Effector memory CD8-positive, alpha-beta T cell (primary cell): ENCODE results near the gene CADM2.
"Not testable (repeated sequence)": the region's sequence is repeated elsewhere in the genome, so short reads cannot be mapped to it uniquely, and the experiment has no call there.

Source experiments
- ATAC-seq: fragments of 150-1000 bp; cut with Tn5 transposase; replicated peaks from 2 replicates; pipeline ENCODE4 v1.10.0; 2021; ENCODE audit warnings: mild to moderate bottlenecking, moderate library complexity
- DNase-seq, 3 experiments: peaks; one replicate each; pipeline ENCODE4 v3.0.0; 2021
- H3K27ac Mint-ChIP-seq, 2 donors: one replicate each; pipeline ENCODE4 v1.8.0; 2022; ENCODE audit warnings: mild to moderate bottlenecking in 2 of 2, mixed read lengths in 2 of 2, moderate library complexity in 2 of 2
- H3K27me3 Mint-ChIP-seq, 2 donors: one replicate each; pipeline ENCODE4 v1.8.0; 2022; ENCODE audit warnings: mixed read lengths in 2 of 2
- H3K36me3 Mint-ChIP-seq: one replicate; pipeline ENCODE4 v1.8.0; 2022; ENCODE audit warnings: mild to moderate bottlenecking, moderate library complexity, mixed read lengths; ENCODE audit not compliant: insufficient read depth
- H3K4me1 Mint-ChIP-seq, 2 donors: one replicate each; pipeline ENCODE4 v1.8.0; 2022; ENCODE audit warnings: low read depth in 2 of 2, mixed read lengths in 2 of 2
- H3K4me3 Mint-ChIP-seq, 2 donors: one replicate each; pipeline ENCODE4 v1.8.0; 2022; ENCODE audit warnings: mild to moderate bottlenecking in 2 of 2, mixed read lengths in 2 of 2, moderate library complexity in 2 of 2
- H3K9me3 Mint-ChIP-seq, 2 donors: one replicate each; pipeline ENCODE4 v1.8.0; 2022; ENCODE audit warnings: mixed read lengths in 2 of 2

Gene CADM2

DNA sequence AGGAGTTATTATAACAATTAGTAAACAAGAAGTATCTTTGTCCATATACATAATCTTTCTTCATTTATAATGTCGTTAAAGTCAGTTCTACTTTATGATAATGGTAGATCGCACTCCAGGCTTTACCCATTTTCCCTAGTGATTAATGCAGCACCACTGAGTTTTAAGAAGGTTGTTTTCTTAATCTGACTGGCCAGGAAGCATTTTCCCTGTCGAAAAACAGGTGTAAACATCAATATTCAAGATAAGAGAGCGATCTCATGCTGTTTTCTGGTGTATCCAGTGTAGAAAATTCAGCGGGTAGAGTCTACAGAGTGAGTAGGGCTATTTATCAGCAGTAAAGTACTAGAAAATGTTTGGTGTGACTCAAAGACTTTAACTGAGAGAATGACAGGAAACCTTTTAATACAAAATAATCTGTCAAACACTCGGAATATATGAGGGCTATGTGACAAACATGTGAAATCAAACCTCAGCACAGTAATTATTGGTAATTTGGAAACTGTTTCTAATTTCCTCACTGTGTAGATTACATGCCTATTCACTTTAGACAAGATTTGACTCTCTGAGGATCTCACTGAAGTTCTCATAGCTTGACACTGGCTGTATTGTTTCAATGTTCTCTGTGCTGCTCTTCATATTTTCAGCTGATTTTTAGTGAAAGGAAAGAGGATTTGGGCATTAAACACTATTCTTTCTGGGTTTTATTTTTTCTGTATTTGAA lies 1019.0 kb downstream of the CADM2 start:
- H3K27me3 Mint-ChIP-seq = no peaks in the 10 kb centered on the region
- no peak overlapping the region for H3K27ac Mint-ChIP-seq
- H3K4me3 Mint-ChIP-seq = no peak overlapping the region
- H3K4me1 Mint-ChIP-seq = no peaks in the 10 kb centered on the region
- no peaks in the 10 kb centered on the region for H3K36me3 Mint-ChIP-seq
- H3K9me3 Mint-ChIP-seq = peaks cover 5 to 12% of the 10 kb centered on the region in 2 donors
- no peak for ATAC-seq
- DNase-seq = no peak

DNA sequence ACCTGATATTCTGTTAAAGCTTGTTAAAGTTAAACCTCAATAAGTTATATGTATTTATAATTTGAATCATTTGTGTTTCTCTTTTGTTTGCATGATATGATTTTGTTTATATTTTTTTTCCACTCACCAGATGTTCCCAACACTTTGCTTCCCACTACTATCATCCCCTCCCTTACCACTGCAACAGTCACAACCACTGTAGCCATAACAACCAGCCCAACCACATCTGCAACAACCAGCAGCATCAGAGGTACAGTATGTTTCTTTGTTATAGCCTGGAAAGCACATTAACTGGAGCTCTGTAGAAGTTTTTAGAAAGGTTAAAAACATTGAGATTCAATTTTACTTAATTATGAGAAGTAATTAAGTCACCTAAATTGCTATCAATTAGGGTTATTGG lies 1020.2 kb downstream of the CADM2 start:
- H3K27ac Mint-ChIP-seq = no peak overlapping the region
- H3K36me3 Mint-ChIP-seq = no peaks in the 10 kb centered on the region
- ATAC-seq = no peak
- DNase-seq = no peak
- H3K4me3 Mint-ChIP-seq = no peak overlapping the region
- H3K27me3 Mint-ChIP-seq = no peaks in the 10 kb centered on the region
- H3K9me3 Mint-ChIP-seq = peaks cover 0 to 2% of the 10 kb centered on the region in 2 donors
- no peaks in the 10 kb centered on the region for H3K4me1 Mint-ChIP-seq

DNA sequence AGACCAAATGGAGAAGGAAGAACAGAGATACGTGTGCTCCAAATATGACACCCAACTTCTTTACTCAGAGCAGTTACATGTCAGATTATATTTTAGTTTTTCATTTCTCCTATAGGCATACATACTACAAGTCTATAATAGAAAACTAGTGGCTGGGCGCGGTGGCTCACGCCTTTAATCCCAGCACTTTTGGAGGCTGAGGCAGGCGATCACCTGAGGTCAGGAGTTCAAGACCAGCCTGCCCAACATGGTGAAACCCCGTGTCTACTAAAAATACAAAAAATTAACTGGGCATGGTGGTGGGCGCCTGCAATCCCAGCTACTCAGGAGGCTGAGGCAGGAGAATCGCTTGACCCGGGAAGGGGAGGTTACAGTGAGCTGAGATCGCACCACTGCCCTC lies 1030.8 kb downstream of the CADM2 start:
- not testable (repeated sequence) for H3K27ac Mint-ChIP-seq, H3K4me3 Mint-ChIP-seq, H3K9me3 Mint-ChIP-seq, ATAC-seq, DNase-seq, H3K4me1 Mint-ChIP-seq, H3K36me3 Mint-ChIP-seq, H3K27me3 Mint-ChIP-seq

DNA sequence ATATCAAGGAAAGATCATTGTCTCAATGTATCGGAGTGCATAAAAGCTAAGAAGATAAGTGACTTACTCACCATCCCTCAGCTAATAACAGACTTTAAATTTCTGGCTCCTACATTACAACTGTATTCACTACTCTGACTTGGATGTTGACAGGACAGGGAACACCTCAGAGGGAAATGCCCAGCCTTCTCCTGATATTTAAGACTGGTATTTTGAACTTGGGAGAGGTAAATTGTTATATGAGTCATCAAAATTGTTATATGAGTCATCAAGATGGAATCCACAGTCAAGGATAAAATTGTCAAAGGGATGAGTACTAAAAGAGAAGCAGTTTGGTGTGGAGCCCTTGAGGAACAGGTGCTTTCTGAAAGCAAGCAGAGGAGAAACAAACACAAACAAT lies 1070.8 kb downstream of the CADM2 start:
- H3K27ac Mint-ChIP-seq = no peak overlapping the region
- ATAC-seq = no peak
- peaks cover 0 to 15% of the 10 kb centered on the region in 2 donors for H3K9me3 Mint-ChIP-seq
- no peaks in the 10 kb centered on the region for H3K36me3 Mint-ChIP-seq
- DNase-seq = no peak
- H3K4me3 Mint-ChIP-seq = no peak overlapping the region
- H3K4me1 Mint-ChIP-seq = no peaks in the 10 kb centered on the region
- H3K27me3 Mint-ChIP-seq = no peaks in the 10 kb centered on the region

DNA sequence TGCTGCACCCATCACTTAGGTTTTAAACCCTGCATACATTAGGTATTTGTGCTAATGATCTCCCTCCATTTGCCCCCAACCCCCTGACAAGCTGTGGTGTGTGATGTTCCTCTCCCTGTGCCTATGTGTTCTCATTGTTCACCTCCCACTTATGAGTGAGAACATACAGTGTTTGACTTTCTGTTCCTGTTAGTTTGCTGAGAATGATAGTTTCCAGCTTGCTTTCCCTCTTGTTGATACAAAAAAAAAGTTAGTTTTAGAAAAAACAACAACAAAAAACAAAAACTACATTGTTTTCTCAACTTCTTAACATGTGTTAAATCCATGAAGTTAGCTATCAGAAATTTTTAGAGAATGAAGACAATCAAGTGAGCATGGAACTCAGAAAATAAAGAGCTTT lies 1079.1 kb downstream of the CADM2 start:
- Mint-ChIP-seq H3K27me3 (no peaks in the 10 kb centered on the region), H3K27ac (no peak overlapping the region), H3K4me1 (no peaks in the 10 kb centered on the region), H3K36me3 (no peaks in the 10 kb centered on the region), H3K4me3 (no peak overlapping the region), H3K9me3 (peaks cover 6 to 40% of the 10 kb centered on the region in 2 donors)
- DNase-seq (no peak), ATAC-seq (no peak)

DNA sequence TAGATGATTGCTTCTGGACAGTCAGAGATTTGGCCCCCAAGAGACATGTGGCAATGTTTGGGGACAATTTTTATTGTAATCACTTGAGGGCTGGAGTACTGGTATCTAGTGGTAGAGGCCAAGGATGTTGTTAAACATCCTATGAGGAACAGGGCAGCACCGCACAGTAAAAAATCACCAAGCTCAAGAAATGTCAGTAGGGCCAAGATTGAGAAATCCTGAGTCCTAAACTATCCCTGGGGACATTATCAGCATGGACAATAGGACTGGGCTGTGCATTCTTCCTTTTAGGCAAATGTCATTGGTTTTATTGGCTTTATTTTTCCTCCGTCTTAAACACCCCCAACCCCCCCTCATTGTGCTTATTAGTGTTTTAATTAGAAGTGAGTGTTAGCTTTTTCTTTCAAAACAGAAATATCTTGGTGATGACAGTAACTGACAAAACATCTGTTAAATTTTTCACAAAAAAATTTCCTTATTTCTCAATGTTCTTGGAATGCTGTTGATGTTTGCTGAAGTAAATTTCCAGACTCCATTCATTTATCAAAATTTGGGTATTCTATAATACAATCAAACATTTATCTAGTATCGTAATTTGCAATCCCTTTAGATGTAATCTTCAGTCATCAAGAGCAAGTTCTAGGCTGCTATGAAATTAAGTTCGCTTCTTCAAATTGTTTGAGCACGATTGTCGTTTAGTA lies 1087.8 kb downstream of the CADM2 start:
- ATAC-seq (no peak), DNase-seq (no peak)
- H3K4me3 Mint-ChIP-seq = no peak overlapping the region
- no peaks in the 10 kb centered on the region for H3K36me3 Mint-ChIP-seq
- no peaks in the 10 kb centered on the region for H3K4me1 Mint-ChIP-seq
- H3K27ac Mint-ChIP-seq = no peak overlapping the region
- H3K27me3 Mint-ChIP-seq = no peaks in the 10 kb centered on the region
- H3K9me3 Mint-ChIP-seq = peaks cover 12 to 23% of the 10 kb centered on the region in 2 donors

DNA sequence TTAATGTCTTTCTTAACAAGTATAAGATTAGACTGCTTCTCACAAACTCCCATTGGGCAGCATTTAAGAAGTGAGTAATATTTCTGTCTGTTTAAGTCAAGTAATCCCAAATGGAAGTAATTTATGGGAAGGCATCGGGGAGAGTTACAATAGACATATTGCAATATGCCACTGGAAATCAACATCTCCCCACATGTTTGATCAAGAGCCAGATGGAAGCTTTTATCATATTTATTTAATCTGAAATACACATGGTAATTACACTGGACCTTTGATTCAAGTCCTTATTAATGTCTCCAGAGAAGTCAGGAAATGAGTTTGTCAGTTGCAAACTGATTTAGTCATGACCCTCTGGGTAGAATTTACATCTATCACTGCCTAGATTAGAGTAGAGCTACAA lies 1088.4 kb downstream of the CADM2 start:
- DNase-seq (no peak), ATAC-seq (no peak)
- H3K4me1 Mint-ChIP-seq = no peaks in the 10 kb centered on the region
- peaks cover 10 to 18% of the 10 kb centered on the region in 2 donors for H3K9me3 Mint-ChIP-seq
- no peaks in the 10 kb centered on the region for H3K27me3 Mint-ChIP-seq
- H3K27ac Mint-ChIP-seq = no peak overlapping the region
- no peaks in the 10 kb centered on the region for H3K36me3 Mint-ChIP-seq
- no peak overlapping the region for H3K4me3 Mint-ChIP-seq

DNA sequence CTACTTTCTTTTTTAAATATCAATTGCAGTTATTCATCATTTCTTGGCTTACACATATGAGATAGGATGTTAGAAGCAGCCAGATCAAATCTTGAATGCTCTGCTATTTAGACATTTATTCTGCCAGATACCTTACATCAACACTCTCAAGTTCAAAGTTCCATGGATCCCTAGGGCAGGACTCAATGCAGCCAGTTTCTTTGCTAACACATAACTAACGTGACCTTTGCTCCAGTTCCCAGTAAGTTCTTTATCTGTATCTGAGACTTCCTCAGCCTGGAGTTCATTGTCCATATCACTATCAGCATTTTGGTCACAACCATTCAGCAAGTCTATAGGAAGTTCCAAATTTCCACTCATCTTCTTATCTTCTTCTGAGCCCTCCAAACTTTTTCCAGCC lies 1092.3 kb downstream of the CADM2 start:
- Mint-ChIP-seq H3K36me3 (no peaks in the 10 kb centered on the region), H3K27ac (no peak overlapping the region), H3K9me3 (peaks cover 8% of the 10 kb centered on the region in 2 donors), H3K4me1 (no peaks in the 10 kb centered on the region), H3K4me3 (no peak overlapping the region), H3K27me3 (no peaks in the 10 kb centered on the region)
- DNase-seq (no peak), ATAC-seq (no peak)

DNA sequence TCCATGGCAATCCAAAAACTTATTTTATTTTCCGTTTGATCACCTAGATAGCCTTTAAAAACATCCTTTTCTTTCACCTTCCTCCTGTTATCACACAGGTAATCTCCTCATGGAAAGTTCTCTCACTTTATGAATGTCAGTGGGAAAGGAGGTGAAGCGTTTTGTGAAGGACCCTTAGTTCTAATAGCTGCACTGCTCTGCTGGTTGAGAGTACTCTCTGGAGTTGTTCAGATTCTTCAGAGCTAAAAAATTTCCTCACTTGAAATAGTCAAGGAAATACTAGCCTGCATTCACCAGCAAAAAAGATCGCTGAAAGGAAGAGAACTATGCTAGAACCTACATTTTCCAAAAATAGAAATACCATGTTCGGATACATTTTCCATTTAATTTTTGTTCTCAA lies 1097.2 kb downstream of the CADM2 start:
- Mint-ChIP-seq H3K27me3 (no peaks in the 10 kb centered on the region), H3K9me3 (peaks cover 4 to 6% of the 10 kb centered on the region in 2 donors), H3K4me1 (no peaks in the 10 kb centered on the region), H3K36me3 (no peaks in the 10 kb centered on the region), H3K27ac (no peak overlapping the region), H3K4me3 (no peak overlapping the region)
- no peak for DNase-seq
- no peak for ATAC-seq

DNA sequence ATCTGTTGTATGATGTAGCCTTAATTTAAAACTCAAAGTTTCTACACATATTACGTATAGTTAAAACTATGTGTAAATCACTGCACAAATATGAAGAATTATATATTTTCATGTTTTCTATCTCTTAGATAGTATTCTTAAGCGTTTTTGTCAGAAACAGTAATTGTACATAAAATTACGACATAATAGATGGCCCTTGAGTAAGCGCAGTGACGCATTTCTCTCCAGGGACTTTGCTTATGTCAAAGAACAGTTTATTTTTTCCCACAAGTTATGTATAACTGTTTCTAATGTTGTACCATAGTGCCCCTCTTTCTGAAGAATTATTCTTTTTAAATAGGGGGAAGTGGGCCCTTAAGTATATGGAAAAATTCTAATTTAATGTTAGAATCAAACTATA lies 1098.2 kb downstream of the CADM2 start:
- H3K27ac Mint-ChIP-seq = no peak overlapping the region
- H3K36me3 Mint-ChIP-seq = no peaks in the 10 kb centered on the region
- H3K27me3 Mint-ChIP-seq = no peaks in the 10 kb centered on the region
- peaks cover 0 to 4% of the 10 kb centered on the region in 2 donors for H3K9me3 Mint-ChIP-seq
- H3K4me1 Mint-ChIP-seq = no peaks in the 10 kb centered on the region
- no peak overlapping the region for H3K4me3 Mint-ChIP-seq
- DNase-seq = no peak
- no peak for ATAC-seq

DNA sequence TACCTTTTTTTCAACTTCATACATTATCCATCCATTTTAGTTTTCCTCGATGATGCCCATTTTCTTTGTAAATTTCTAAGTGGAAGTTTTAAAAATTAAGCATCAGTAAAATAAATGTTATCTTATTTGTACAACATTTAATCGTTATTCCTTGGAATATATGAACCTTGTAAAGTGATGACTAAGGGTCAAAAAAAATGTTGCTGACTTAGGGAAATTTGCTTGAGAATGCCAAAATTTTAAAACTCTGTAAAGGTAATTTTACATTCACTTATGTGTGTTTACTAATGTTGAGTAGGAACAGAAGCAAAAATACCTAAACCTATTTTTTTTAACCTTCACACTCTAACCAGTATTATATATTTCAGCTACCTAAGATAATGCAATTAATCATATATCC lies 1115.0 kb downstream of the CADM2 start:
- no peak overlapping the region for H3K4me3 Mint-ChIP-seq
- DNase-seq (no peak), ATAC-seq (no peak)
- H3K36me3 Mint-ChIP-seq = no peaks in the 10 kb centered on the region
- H3K27me3 Mint-ChIP-seq = no peaks in the 10 kb centered on the region
- H3K27ac Mint-ChIP-seq = no peak overlapping the region
- no peaks in the 10 kb centered on the region for H3K4me1 Mint-ChIP-seq
- no peaks in the 10 kb centered on the region for H3K9me3 Mint-ChIP-seq

DNA sequence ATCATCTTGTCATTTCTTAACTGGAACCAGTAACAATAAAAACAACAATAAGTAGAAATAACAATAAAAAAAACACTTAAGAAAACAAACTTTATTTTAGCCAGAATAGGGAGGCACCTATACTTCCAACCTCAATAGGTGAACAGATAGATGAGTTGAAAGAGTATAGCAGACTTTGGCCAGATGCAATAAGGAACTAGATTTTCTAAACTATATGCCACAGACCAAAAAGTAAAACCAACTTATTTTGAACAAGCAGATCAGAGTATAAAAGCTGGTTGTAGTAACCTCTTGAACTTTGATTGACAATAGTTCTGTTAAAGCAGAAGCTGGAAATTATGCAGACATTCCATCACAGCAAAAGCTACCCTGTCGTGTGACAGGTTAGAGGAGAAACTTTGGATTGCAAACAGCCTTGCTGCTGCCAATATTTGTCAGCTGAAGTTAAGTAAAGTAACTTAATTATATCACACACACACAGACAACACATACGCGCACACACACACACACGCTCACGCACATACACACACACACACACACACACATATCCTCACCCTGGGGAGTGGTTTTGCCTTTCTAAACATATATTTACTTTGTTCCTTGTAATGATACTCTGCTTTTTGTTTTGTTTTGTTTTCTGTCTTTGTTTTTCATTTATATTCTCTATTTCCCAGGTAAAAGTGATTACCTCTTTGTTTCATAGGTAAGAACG lies 1128.5 kb downstream of the CADM2 start:
- peaks cover 11 to 30% of the 10 kb centered on the region in 2 donors for H3K9me3 Mint-ChIP-seq
- ATAC-seq (no peak), DNase-seq (no peak)
- H3K4me1 Mint-ChIP-seq = no peaks in the 10 kb centered on the region
- no peaks in the 10 kb centered on the region for H3K36me3 Mint-ChIP-seq
- H3K27me3 Mint-ChIP-seq = no peaks in the 10 kb centered on the region
- no peak overlapping the region for H3K27ac Mint-ChIP-seq
- no peak overlapping the region for H3K4me3 Mint-ChIP-seq

DNA sequence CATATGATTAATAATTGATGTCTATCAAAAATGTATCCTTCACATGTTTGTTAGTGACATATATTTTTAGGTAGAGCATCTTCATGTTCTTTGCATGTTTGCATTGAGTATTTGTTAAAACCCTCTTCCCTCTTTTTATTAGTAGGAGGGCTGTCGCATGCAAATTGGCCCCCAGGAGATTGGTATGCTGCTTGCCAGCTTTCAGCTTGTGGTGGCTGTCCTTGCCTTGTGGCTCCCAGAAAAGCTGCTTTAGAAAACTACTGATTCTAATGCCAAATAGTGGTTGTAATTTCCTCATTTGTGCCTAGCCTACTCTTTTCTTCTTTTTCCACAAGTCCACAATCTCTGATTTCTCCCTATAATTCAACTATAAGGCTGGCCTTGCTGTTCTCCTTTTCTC lies 1145.4 kb downstream of the CADM2 start:
- H3K9me3 Mint-ChIP-seq = peaks cover 12 to 13% of the 10 kb centered on the region in 2 donors
- no peak for DNase-seq
- H3K4me1 Mint-ChIP-seq = no peaks in the 10 kb centered on the region
- H3K4me3 Mint-ChIP-seq = no peak overlapping the region
- no peaks in the 10 kb centered on the region for H3K27me3 Mint-ChIP-seq
- ATAC-seq = no peak
- no peaks in the 10 kb centered on the region for H3K36me3 Mint-ChIP-seq
- no peak overlapping the region for H3K27ac Mint-ChIP-seq

DNA sequence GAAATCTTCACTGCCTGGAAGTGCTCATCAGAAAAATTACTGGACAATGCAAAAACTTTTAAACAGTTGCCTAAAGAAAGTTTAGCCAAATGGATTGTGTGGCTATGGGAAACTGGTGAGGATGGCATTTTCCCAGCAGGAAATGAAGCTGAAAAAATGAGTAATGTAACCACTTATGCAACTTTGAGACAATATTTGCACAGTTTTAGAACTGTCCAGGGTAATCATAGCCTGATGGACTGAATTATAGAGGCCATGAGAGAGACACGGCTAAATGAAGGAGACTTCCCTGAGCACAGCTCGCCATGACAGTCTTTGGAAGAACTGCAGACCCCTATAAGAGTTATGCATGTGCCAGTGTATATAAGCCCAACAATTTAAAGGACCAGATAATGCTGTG lies 1150.6 kb downstream of the CADM2 start:
- no peaks in the 10 kb centered on the region for H3K27me3 Mint-ChIP-seq
- H3K4me1 Mint-ChIP-seq = no peaks in the 10 kb centered on the region
- ATAC-seq (no peak), DNase-seq (no peak)
- no peak overlapping the region for H3K4me3 Mint-ChIP-seq
- no peak overlapping the region for H3K27ac Mint-ChIP-seq
- H3K9me3 Mint-ChIP-seq = peaks cover 12 to 26% of the 10 kb centered on the region in 2 donors
- no peaks in the 10 kb centered on the region for H3K36me3 Mint-ChIP-seq
